Stimulated activated CD8-positive, alpha-beta memory T cell treated with anti-CD3 and anti-CD28 coated beads, Interleukin-15, amount 100 ng/mL, for 4 hours (primary cell): ENCODE results near the gene DOK7.
"Not testable (repeated sequence)": the region's sequence is repeated elsewhere in the genome, so short reads cannot be mapped to it uniquely, and the experiment has no call there.

Source experiments
- DNase-seq, 2 donors: peaks; one replicate each; pipeline ENCODE4 v3.0.0-alpha.2; 2020; ENCODE audit warnings: low read depth in 2 of 2

Gene DOK7

GRCh38 chr4:3502941-3503936 is 40.1 kb downstream of the DOK7 start:
- no peak for DNase-seq

GRCh38 chr4:3505231-3505630 is 42.1 kb downstream of the DOK7 start:
- no peak for DNase-seq

- no peak for DNase-seq
These were observed 45.4 kb downstream of the DOK7 start for GRCh38 chr4:3508542-3508941.

GRCh38 chr4:3510481-3510880 is 47.4 kb downstream of the DOK7 start:
- DNase-seq: no peak

GRCh38 chr4:3511187-3511586 is 48.1 kb downstream of the DOK7 start:
- no peak for DNase-seq

GRCh38 chr4:3511601-3512000 is 48.5 kb downstream of the DOK7 start:
- DNase-seq: not testable (repeated sequence)

- no peak for DNase-seq
These were observed 49.2 kb downstream of the DOK7 start for GRCh38 chr4:3512279-3512678.

- DNase-seq: no peak
These were observed 49.6 kb downstream of the DOK7 start for GRCh38 chr4:3512719-3513118.

GRCh38 chr4:3513807-3514206 is 50.7 kb downstream of the DOK7 start:
- no peak for DNase-seq

- no peak for DNase-seq
These were observed 51.2 kb downstream of the DOK7 start for GRCh38 chr4:3514221-3514780.

GRCh38 chr4:3514806-3515501 is 51.8 kb downstream of the DOK7 start:
- no peak for DNase-seq

- DNase-seq: no peak
These were observed 52.5 kb downstream of the DOK7 start for GRCh38 chr4:3515646-3516045.

- DNase-seq: no peak
These were observed 53.1 kb downstream of the DOK7 start for GRCh38 chr4:3516061-3516835.

GRCh38 chr4:3516836-3517730 is 54.0 kb downstream of the DOK7 start:
- no peak for DNase-seq

- DNase-seq: no peak
These were observed 54.8 kb downstream of the DOK7 start for GRCh38 chr4:3517731-3518510.

GRCh38 chr4:3518511-3518880 is 55.4 kb downstream of the DOK7 start:
- DNase-seq: no peak

- no peak for DNase-seq
These were observed 55.8 kb downstream of the DOK7 start for GRCh38 chr4:3518941-3519340.

GRCh38 chr4:3519468-3520264 is 56.6 kb downstream of the DOK7 start:
- DNase-seq: no peak

- DNase-seq: no peak
These were observed 57.2 kb downstream of the DOK7 start for GRCh38 chr4:3520276-3520675.
